Astrocyte (in vitro differentiated cells and primary cell): ENCODE data around the gene RBBP8.

Source experiments
- EZH2 ChIP-seq: IDR thresholded peaks from 2 replicates; pipeline ENCODE4 v1.6.1; 2012; ENCODE audit warnings: mild to moderate bottlenecking, low read length, inconsistent platforms; ENCODE audit not compliant: insufficient read depth
- TF ChIP-seq, protein P1 (sequence below): IDR thresholded peaks from 2 replicates; pipeline ENCODE4 v1.5.1; 2011; ENCODE audit warnings: low read depth, mild to moderate bottlenecking, inconsistent platforms, low read length, moderate library complexity; ENCODE audit not compliant: insufficient read depth

DNA sequence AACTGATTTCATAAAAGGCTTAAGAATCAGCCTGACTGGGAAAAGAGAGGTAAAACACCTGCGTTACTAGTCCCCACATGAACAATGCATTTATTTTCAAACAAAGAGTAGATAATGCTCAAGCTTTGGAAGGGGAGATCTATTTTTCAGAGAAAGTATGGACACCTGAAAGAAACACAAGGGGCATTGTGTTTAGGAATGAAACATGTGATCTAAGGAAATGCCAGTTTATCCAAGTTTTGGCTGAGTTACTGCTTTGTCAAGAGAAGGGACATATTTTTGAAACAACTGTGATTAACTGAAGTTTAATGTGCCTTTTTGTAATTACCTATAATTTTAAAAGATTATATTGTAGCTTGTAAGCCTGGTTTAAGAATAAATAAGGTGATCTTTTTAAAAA lies 49.3 kb upstream of the RBBP8 start:
- TF ChIP-seq EZH2, result no peak
- TF ChIP-seq, protein P1, sequence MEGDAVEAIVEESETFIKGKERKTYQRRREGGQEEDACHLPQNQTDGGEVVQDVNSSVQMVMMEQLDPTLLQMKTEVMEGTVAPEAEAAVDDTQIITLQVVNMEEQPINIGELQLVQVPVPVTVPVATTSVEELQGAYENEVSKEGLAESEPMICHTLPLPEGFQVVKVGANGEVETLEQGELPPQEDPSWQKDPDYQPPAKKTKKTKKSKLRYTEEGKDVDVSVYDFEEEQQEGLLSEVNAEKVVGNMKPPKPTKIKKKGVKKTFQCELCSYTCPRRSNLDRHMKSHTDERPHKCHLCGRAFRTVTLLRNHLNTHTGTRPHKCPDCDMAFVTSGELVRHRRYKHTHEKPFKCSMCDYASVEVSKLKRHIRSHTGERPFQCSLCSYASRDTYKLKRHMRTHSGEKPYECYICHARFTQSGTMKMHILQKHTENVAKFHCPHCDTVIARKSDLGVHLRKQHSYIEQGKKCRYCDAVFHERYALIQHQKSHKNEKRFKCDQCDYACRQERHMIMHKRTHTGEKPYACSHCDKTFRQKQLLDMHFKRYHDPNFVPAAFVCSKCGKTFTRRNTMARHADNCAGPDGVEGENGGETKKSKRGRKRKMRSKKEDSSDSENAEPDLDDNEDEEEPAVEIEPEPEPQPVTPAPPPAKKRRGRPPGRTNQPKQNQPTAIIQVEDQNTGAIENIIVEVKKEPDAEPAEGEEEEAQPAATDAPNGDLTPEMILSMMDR, result no peak
